K562 (cell line): ENCODE measurements around the gene ATP6V0E2. TPM values are rescaled to one million over a fixed set of nuclear protein-coding genes. Genes with fewer than 3 reads are reported as not detected.

ENCODE experiments used
- CEBPZ ChIP-seq: fragments of 150-350 bp; IDR thresholded peaks from 2 replicates; pipeline ENCODE4 v1.6.1; 2014; ENCODE audit warnings: low read depth, mild to moderate bottlenecking, low read length, borderline replicate concordance
- ETV6 ChIP-seq, 3 experiments: fragments of 150-350 bp in 1 of 3; sonication (generic) in 1 of 3; formaldehyde crosslinking in 1 of 3; IDR thresholded peaks; 2 replicates each; pipeline versions ENCODE4 v1.6.1 to v1.8.0; 2014 to 2022; ENCODE audit warnings: borderline replicate concordance in 2 of 3, low read depth in 2 of 3, antibody characterized with exemption in 1 of 3, low read length in 1 of 3, mild to moderate bottlenecking in 1 of 3, missing genetic modification reagents in 1 of 3
- FOXK2 ChIP-seq, 2 experiments: fragments of 450-650 bp; IDR thresholded peaks in 1 of 2; conservative IDR thresholded peaks in 1 of 2; 2 replicates each; pipeline ENCODE4 v1.6.1; 2016; ENCODE audit warnings: low read depth in 2 of 2, mild to moderate bottlenecking in 1 of 2
- MAFK ChIP-seq: IDR thresholded peaks from 2 replicates; pipeline ENCODE4 v1.6.1; 2011; ENCODE audit warnings: low read length, improper control_type of control experiment
- MCM5 ChIP-seq: fragments of 450-650 bp; IDR thresholded peaks from 2 replicates; pipeline ENCODE4 v1.6.1; 2016; ENCODE audit warnings: low read depth
- MEF2A ChIP-seq: IDR thresholded peaks from 2 replicates; pipeline ENCODE4 v1.6.1; 2011; ENCODE audit warnings: low read depth, mild to moderate bottlenecking, low read length, moderate library complexity; ENCODE audit not compliant: control insufficient read depth
- PBX2 ChIP-seq, 2 experiments: IDR thresholded peaks in 1 of 2; conservative IDR thresholded peaks in 1 of 2; 2 replicates each; pipeline ENCODE4 v1.6.1; 2016; ENCODE audit warnings: low read depth in 2 of 2, mild to moderate bottlenecking in 1 of 2, missing compliant biosample characterization in 1 of 2, missing genetic modification characterization in 1 of 2, moderate library complexity in 1 of 2
- TGIF2 ChIP-seq: sonication (generic); formaldehyde crosslinking; IDR thresholded peaks from 2 replicates; pipeline ENCODE4 v1.8.1; 2022; ENCODE audit warnings: mild to moderate bottlenecking, missing genetic modification reagents, moderate library complexity
- ZNF592 ChIP-seq: fragments of 450-650 bp; IDR thresholded peaks from 2 replicates; pipeline ENCODE4 v1.6.1; 2017; ENCODE audit warnings: antibody characterized with exemption, mild to moderate bottlenecking
- ZNF699 ChIP-seq: fragments of 250-450 bp; sonication (Bioruptor Pico); IDR thresholded peaks from 2 replicates; pipeline ENCODE4 v1.8.0; 2021; ENCODE audit warnings: mild to moderate bottlenecking, moderate library complexity; ENCODE audit not compliant: insufficient replicate concordance
- polyA plus RNA-seq, 8 experiments: library from polyadenylated mRNA; depleted of rRNA in 4 of 8; stranded (reverse) in 5 of 8; unstranded in 3 of 8; fragments of >200 nt; fragmentation: Nextera tagmentation in 2 of 8; fragmentation: Illumina TruSeq in 1 of 8; extraction: Ambion mirVana in 2 of 8; extraction: Trizol in 1 of 8; gene quantifications; 2 replicates each; pipeline versions ENCODE4 v1.2.1 to v1.2.3, GENCODE V29; 2011 to 2014; ENCODE audit warnings: inconsistent platforms in 1 of 8, missing spikeins in 1 of 8
- total RNA-seq, 7 experiments: library from RNA; depleted of rRNA in 6 of 7; stranded (reverse); fragments of >200 nt in 6 of 7; fragmentation: Illumina TruSeq in 2 of 7; extraction: Trizol in 2 of 7; gene quantifications; 2 replicates each; pipeline versions ENCODE4 v1.2.1 to v1.2.3, GENCODE V29; 2011 to 2021; ENCODE audit warnings: low replicate concordance in 1 of 7

ATP6V0E2 gene
- total and polyA plus RNA-seq, 9 of the 15 experiments (the other 6 are each of a cell fraction or from before 2014, with no cell fraction given) = 0.55 to 18.5 (median 10.9) TPM

- TF ChIP-seq PBX2 (CRISPR knock-in tag; IDR thresholded peaks at IDR 0.05; ENCODE audit: low read depth) (no peak), PBX2 (tag; conservative IDR thresholded peaks at IDR 0.05; ENCODE audit: low read depth) (no peak), MCM5 (no peak), ETV6 (IDR thresholded peaks at IDR 0.05; ENCODE audit: borderline replicate concordance in 1 of 2, low read depth in 2 of 2, low read length in 1 of 2) (no peak), ETV6 (CRISPR knock-in tag; IDR thresholded peaks at IDR 0.05; ENCODE audit: borderline replicate concordance) (no peak), CEBPZ (no peak), MEF2A (no peak), FOXK2 (conservative IDR thresholded peaks at IDR 0.05 in 1 of 2, IDR thresholded peaks at IDR 0.05 in 1 of 2; ENCODE audit: low read depth in 2 of 2) (no peak), ZNF592 (no peak), ZNF699 (CRISPR knock-in tag) (no peak), TGIF2 (CRISPR knock-in tag) (no peak), MAFK (no peak)
Observed at GRCh38 chr7:149887311-149887710, 13.5 kb downstream of the ATP6V0E2 start (continued).
